Testis (tissue), 2 donors: Measurements from ENCODE around the gene ENKD1.

ENCODE experiments used
- CTCF ChIP-seq, 3 experiments: fragments of 450-650 bp in 2 of 3; fragments of 200-600 bp in 1 of 3; sonication (generic) in 1 of 3; IDR thresholded peaks; one replicate each; pipeline ENCODE4 v1.5.1; 2016 to 2019; ENCODE audit warnings: antibody characterized with exemption in 3 of 3, mild to moderate bottlenecking in 2 of 3, moderate library complexity in 1 of 3
- POLR2A ChIP-seq: fragments of 450-650 bp; IDR thresholded peaks from one replicate; pipeline ENCODE4 v1.6.1; 2017; ENCODE audit warnings: antibody characterized with exemption, mild to moderate bottlenecking, moderate library complexity

GRCh38 chr16:67679935-67680897 lies 13.7 kb upstream of the ENKD1 start:
- TF ChIP-seq CTCF (IDR thresholded peaks at IDR 0.05), result no peak
- no peak for TF ChIP-seq POLR2A
